Activated T-cell treated with anti-CD3 and anti-CD28 coated beads, Interleukin-2, amount 50 U/mL, for 4 hours (primary cell): ENCODE results near the gene NLRC3. TPM values are rescaled to one million over a fixed set of nuclear protein-coding genes. Genes with fewer than 3 reads are reported as not detected.
"Not testable (repeated sequence)": the region's sequence is repeated elsewhere in the genome, so short reads cannot be mapped to it uniquely, and the experiment has no call there.

Experiments
- ATAC-seq, 2 donors: fragments of 200-7000 bp; cut with Tn5 transposase; one replicate each; pipeline ENCODE4 v1.10.0; 2021
- DNase-seq: peaks from one replicate; pipeline ENCODE4 v3.0.0-alpha.2; 2020
- H3K27me3 Mint-ChIP-seq: one replicate; pipeline ENCODE4 v1.8.0; 2021; ENCODE audit warnings: low read depth, mixed read lengths
- H3K36me3 Mint-ChIP-seq: one replicate; pipeline ENCODE4 v1.8.0; 2022; ENCODE audit warnings: mixed read lengths; ENCODE audit not compliant: insufficient read depth
- H3K4me1 Mint-ChIP-seq: one replicate; pipeline ENCODE4 v1.8.0; 2021; ENCODE audit warnings: low read depth, mixed read lengths
- H3K4me3 Mint-ChIP-seq: one replicate; pipeline ENCODE4 v1.8.0; 2021; ENCODE audit warnings: mild to moderate bottlenecking, moderate library complexity, mixed read lengths
- H3K9me3 Mint-ChIP-seq: one replicate; pipeline ENCODE4 v1.8.0; 2021; ENCODE audit warnings: mixed read lengths
- total RNA-seq, 3 donors: library from RNA; stranded (reverse); gene quantifications; one replicate each; pipeline ENCODE4 v1.2.1, GENCODE V29; 2021

The NLRC3 gene
- total RNA-seq, 3 donors from 2014 or later = 7.8 to 8.3 (median 7.9) TPM

DNA sequence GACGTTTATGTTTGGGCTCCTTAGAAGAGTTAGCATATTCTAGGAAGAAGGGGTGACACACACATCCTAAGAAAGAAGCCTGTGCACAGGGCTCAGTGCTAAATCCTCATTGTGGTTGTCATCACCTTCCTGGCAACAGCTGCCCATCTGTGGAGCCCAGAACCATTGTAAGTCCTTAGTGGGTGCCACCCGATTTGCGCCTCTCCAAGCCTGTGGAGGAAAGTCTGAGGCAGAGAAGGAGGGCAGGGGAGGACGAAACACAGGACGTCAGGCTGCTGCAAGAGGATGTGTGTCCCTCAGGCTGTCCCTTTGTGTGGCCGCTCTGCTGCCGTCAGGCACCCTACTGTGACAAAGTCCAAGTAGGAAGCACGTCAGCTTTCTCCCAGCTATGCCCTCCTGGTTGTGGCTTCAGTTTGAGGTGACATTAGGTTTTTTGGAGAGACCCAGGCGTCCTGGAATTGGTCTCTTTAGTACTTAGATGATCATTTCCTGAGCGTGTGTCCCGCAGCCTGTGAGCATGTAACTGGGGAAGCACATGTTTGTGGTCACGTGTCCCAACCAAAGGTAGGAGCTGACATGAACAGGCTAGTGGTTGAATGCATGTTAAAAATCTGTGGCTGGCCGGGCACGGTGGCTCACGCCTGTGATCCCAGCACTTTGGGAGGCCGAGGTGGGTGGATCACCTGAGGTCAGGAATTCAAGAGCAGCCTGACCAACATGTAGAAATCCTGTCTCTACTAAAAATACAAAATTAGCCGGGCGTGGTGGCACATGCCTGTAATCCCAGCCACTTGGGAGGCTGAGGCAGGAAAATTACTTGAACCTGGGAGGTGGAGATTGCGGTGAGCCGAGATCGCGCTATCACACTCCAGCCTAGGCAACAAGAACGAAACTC is 65.7 kb downstream of the NLRC3 start:
- no peak for DNase-seq
- ATAC-seq = no peak
- Mint-ChIP-seq H3K4me3 (no peak overlapping the region), H3K4me1 (peaks cover 46% of the 10 kb centered on the region), H3K27me3 (no peaks in the 10 kb centered on the region), H3K9me3 (no peaks in the 10 kb centered on the region), H3K36me3 (peaks cover 32% of the 10 kb centered on the region)

DNA sequence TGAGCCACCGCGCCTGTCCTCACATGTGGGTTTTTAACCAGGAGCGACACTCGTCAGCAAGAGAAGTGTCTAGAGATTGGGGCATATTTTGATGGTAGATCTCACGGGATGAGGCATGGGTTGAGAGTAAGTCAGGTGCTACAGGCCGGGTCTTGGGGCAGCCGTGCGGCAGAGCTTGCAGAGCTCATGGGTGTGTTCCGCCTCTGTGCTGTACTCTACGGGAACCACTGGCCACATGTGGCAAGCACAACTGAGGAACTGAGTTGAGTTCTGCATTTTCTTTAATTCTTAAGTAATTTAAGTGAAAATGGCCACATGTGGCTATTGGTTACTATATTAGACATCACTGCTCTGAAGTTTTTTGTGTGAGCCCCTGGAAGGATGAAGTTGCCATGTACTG is 66.8 kb downstream of the NLRC3 start:
- Mint-ChIP-seq H3K4me1 (peaks cover 55% of the 10 kb centered on the region), H3K9me3 (no peaks in the 10 kb centered on the region), H3K4me3 (no peak overlapping the region), H3K36me3 (peaks cover 35% of the 10 kb centered on the region), H3K27me3 (no peaks in the 10 kb centered on the region)
- DNase-seq (no peak), ATAC-seq (no peak)

DNA sequence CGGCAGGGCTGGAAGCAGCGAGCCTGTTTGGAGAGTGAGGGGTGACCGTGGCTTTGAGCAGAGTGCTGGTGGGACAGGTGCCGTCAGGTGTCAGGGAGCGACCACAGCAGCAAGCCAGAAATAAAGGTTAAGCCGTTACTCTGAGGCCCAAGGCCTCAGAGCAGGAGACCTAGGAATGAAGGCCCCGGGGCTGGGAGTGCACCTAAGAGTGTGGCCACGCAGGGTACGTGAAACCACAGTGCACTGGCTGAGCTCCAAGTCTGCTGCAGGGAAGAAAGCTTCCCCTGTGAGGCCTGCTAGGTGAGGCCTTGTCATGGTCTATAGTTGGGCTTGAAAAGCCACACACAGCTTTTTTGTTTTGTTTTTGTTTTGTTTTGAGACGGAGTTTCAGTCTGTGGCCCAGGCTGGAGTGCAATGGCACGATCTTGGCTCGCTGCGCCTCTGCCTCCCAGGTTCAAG is 67.7 kb downstream of the NLRC3 start:
- H3K9me3 Mint-ChIP-seq = no peaks in the 10 kb centered on the region
- peaks cover 60% of the 10 kb centered on the region for H3K4me1 Mint-ChIP-seq
- peak overlapping the region; percentile 29 for H3K4me3 Mint-ChIP-seq
- no peaks in the 10 kb centered on the region for H3K27me3 Mint-ChIP-seq
- H3K36me3 Mint-ChIP-seq = peaks cover 36% of the 10 kb centered on the region
- ATAC-seq = peak; percentile 88 to 97
- DNase-seq = peak; percentile 59

DNA sequence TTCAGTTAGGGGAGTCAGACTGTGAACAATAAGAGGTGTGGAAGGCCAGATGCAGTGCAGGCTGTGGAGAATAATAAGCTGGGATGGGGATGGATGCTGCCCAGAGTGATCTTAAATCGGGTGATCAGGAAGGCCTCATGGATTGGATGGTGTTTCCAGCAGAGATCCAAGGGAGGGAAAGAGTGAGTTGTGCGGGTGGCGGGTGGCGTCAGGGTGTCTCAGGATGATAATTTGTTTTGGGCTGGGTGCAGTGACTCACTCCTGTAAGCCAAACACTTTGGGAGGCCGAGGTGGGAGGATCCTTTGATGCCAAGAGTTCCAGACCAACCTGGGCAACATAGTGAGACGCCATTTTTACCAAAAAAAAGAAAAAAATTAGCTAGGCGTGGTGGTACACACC is 68.5 kb downstream of the NLRC3 start:
- Mint-ChIP-seq H3K4me1 (peaks cover 64% of the 10 kb centered on the region), H3K4me3 (peak overlapping the region; percentile 4), H3K36me3 (peaks cover 32% of the 10 kb centered on the region), H3K9me3 (no peaks in the 10 kb centered on the region), H3K27me3 (no peaks in the 10 kb centered on the region)
- DNase-seq = no peak
- no peak for ATAC-seq

DNA sequence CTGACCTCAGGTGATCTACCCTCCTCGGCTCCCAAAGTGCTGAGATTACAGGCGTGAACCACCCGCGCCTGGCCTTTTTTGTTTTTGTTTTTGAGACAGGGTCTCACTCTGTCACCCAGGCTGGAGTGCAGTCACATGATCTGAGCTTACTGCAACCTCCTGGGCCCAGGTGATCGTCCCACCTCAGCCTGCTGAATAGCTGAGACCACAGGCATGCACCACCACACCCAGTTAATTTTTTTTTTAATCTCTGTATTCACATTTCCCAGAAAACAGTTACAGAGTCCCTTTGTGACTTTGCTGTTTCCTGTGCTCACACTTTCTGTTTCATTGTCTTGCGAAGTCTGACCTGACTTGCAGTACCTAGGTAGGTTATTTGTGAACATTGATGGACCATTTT is 73.7 kb downstream of the NLRC3 start:
- Mint-ChIP-seq H3K4me3 (peak overlapping the region; percentile 68), H3K36me3 (peaks cover 19% of the 10 kb centered on the region), H3K9me3 (no peaks in the 10 kb centered on the region), H3K27me3 (no peaks in the 10 kb centered on the region), H3K4me1 (peaks cover 64% of the 10 kb centered on the region)
- ATAC-seq = peak; percentile 29 to 32
- DNase-seq = peak; percentile 51

DNA sequence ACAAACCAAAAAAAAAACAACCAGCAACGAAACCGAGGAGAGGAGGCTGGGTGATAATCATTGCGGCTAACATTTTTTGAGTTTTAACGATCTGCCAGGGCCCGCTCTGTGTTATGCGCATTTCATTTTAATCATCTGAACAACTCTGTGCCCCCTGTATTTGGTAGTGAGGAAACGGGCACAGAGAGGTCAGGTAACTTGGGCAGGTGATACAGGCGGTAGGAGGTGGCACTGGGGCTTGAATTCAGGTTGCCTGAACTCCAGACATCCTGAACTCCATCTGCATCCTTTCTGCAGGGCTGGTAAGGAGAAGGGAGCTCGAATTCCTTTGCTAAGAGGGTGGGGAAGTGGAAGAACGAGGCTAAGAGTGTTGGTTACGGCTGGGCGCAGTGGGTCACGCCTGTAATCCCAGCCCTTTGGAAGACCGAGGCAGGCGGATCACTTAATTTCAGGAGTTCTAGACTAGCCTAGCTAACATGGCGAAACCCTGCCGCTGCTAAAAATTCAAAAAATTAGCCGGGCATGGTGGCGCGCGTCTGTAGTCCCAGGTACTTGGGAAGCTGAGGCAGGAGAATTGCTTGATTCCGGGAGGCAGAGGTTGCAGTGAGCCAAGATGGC is 75.3 kb downstream of the NLRC3 start:
- ATAC-seq (no peak), DNase-seq (no peak)
- no peaks in the 10 kb centered on the region for H3K27me3 Mint-ChIP-seq
- peaks cover 55% of the 10 kb centered on the region for H3K4me1 Mint-ChIP-seq
- peaks cover 13% of the 10 kb centered on the region for H3K36me3 Mint-ChIP-seq
- H3K4me3 Mint-ChIP-seq = peak overlapping the region; percentile 89
- no peaks in the 10 kb centered on the region for H3K9me3 Mint-ChIP-seq

DNA sequence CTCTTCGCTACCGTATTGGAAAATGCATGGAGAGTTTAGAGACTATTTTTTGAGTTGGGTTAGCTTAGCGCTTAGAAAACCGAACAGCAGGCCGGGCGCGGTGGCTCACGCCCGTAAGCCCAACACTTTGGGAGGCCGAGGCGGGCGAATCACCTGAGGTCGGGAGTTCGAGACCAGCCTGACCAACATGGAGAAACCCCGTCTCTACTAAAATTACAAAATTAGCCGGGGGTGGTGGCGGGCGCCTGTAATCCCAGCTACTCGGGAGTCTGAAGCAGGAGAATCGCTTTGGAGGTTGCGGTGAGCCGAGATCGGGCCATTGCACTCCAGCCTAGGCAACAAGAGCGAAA is 75.8 kb downstream of the NLRC3 start:
- H3K4me3 Mint-ChIP-seq = peak overlapping the region; percentile 89
- peaks cover 55% of the 10 kb centered on the region for H3K4me1 Mint-ChIP-seq
- DNase-seq, H3K9me3 Mint-ChIP-seq, H3K27me3 Mint-ChIP-seq, ATAC-seq: not testable (repeated sequence)
- peaks cover 13% of the 10 kb centered on the region for H3K36me3 Mint-ChIP-seq

DNA sequence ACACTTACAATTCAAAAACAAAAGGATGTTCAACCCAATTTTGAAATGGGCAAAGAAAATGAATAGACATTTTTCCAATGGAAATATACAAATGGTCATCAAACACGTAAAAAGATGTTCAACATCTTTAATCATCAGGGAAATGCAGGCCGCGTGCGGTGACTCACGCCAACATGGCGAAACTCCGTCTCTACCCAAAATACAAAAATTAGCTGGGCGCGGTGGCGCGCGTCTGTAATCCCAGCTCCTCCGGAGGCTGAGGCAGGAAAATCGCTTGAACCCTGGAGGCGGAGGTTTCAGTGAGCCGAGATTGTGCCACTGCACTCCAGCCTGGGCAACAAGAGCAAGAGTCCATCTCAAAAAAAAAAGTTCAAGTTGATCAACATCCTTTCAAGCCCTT is 78.2 kb downstream of the NLRC3 start:
- no peaks in the 10 kb centered on the region for H3K36me3 Mint-ChIP-seq
- H3K4me1 Mint-ChIP-seq = peaks cover 35% of the 10 kb centered on the region
- DNase-seq (no peak), ATAC-seq (no peak)
- H3K9me3 Mint-ChIP-seq = no peaks in the 10 kb centered on the region
- H3K4me3 Mint-ChIP-seq = no peak overlapping the region
- no peaks in the 10 kb centered on the region for H3K27me3 Mint-ChIP-seq

DNA sequence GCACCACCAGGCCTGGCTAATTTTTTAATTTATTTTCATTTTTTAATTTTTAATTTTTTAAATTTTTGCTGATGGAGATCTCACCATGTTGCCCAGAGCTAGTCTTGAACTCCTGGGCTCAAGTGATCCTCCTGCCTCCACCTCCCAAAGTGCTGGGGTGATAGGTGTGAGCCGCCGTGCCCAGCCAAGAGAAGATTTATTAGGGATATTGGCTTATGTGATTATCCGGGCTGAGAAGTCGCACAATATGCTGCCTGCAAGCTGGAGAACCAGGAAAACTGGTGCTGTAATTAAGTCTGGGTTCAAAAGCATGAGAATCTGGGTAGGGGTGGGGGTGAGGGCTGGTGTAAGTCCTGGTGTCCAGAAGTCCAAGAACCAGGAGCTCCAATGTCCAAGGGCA is 79.4 kb downstream of the NLRC3 start:
- Mint-ChIP-seq H3K4me1 (peaks cover 26% of the 10 kb centered on the region), H3K36me3 (no peaks in the 10 kb centered on the region), H3K4me3 (no peak overlapping the region), H3K9me3 (no peaks in the 10 kb centered on the region), H3K27me3 (no peaks in the 10 kb centered on the region)
- no peak for DNase-seq
- no peak for ATAC-seq

DNA sequence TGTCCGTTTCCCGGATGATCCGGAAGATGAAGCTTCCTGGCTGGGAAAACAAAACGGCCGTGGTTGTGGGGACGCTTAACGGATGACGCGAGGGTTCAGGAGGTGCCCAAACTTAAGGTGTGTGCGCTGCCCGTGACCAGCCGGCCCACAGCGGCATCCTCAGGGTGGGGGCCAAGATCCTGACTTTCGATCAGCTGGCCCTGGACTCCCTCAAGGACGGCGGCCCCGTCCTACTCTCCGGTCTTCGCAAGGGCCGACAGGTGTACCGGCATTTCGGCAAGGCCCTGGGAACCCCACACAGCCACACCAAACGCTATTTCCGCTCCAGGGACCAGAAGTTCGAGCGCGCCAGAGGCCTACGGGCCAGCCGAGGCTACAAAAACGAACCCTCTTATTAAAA is 80.8 kb downstream of the NLRC3 start:
- no peak overlapping the region for H3K4me3 Mint-ChIP-seq
- H3K27me3 Mint-ChIP-seq = no peaks in the 10 kb centered on the region
- peaks cover 12% of the 10 kb centered on the region for H3K4me1 Mint-ChIP-seq
- ATAC-seq = no peak
- H3K9me3 Mint-ChIP-seq = no peaks in the 10 kb centered on the region
- no peaks in the 10 kb centered on the region for H3K36me3 Mint-ChIP-seq
- no peak for DNase-seq

DNA sequence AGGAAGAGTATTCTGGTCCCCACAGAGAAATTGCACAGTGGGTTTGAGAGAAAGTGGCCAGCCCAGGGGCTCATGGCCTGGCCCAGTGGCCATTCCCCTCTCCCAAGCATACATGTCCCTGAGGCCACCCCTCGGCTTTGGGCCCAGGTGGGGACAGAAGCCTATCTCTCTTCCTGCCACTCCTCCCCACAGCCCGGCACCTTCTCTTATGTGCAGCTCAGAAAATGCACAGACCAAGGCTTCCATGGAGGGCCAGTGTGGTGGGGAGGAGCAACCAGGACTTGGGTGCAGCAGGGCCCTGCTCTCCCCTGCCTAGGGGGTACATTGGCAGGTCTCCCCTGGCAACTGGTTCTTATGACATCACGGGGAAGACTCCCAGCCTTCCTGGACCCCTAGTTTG is 82.0 kb downstream of the NLRC3 start, which contains the start of gene C16orf90:
TSS of gene C16orf90 (minus strand) at position 314 of the 400 bp plus-strand sequence. CDS start at position 246, 68 bp downstream.
- no peak for DNase-seq
- ATAC-seq = no peak
- Mint-ChIP-seq H3K36me3 (no peaks in the 10 kb centered on the region), H3K9me3 (no peaks in the 10 kb centered on the region), H3K4me3 (no peak within 1 kb of the TSS), H3K27me3 (no peaks in the 10 kb centered on the region), H3K4me1 (peaks cover 3% of the 10 kb centered on the region)

DNA sequence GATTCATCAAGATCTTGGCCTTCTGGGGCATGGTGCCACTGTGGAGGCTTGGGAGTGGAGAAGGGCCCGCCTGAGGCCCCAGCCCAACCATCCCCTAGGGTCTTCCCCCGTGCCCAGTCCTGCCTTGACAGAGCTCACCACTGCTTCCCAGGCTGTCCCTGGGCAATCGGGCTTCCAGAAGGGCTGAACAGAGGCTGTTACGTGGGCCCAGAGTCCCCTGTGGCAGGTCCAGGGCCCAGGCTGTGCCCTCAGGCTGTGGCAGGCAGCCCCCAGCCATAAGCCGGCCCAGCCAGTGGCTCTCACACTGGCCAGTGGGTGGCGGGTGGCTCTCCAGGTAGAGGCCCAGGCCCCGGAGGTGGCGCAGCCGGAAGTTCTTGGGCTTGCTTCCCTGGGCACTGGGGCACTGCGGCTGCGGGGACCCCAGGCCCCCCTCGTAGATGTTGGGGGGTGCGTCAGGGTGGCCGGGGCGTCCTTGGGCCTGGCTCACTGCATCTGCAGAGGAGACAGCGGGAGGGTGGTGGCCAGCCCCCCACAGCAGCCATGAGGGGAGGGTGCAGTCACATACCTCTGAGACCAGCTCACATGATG is 82.7 kb downstream of the NLRC3 start:
- ATAC-seq (no peak), DNase-seq (no peak)
- H3K27me3 Mint-ChIP-seq = no peaks in the 10 kb centered on the region
- peaks cover under 1% of the 10 kb centered on the region for H3K4me1 Mint-ChIP-seq
- no peaks in the 10 kb centered on the region for H3K36me3 Mint-ChIP-seq
- no peak overlapping the region for H3K4me3 Mint-ChIP-seq
- no peaks in the 10 kb centered on the region for H3K9me3 Mint-ChIP-seq

DNA sequence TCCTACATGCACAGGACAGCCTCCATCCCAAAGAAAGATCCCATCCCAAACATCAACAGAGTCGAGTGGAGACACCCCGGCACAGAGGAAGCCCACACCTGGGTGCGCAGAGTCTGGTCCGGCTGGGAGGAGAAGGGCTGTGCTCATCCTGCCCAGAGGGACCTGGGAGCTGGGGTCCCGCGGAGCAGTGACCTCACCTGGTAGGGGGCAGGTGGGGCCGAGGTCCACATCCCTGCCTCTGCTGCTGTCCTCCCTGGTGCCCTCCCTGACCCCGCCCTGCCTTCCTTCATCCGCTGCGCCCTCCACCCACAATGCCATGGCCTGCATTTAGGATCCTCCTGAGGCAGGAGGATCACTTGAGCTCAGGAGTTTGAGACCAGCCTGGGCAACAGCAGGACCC is 84.8 kb downstream of the NLRC3 start:
- no peaks in the 10 kb centered on the region for H3K27me3 Mint-ChIP-seq
- no peaks in the 10 kb centered on the region for H3K4me1 Mint-ChIP-seq
- no peak for ATAC-seq

DNA sequence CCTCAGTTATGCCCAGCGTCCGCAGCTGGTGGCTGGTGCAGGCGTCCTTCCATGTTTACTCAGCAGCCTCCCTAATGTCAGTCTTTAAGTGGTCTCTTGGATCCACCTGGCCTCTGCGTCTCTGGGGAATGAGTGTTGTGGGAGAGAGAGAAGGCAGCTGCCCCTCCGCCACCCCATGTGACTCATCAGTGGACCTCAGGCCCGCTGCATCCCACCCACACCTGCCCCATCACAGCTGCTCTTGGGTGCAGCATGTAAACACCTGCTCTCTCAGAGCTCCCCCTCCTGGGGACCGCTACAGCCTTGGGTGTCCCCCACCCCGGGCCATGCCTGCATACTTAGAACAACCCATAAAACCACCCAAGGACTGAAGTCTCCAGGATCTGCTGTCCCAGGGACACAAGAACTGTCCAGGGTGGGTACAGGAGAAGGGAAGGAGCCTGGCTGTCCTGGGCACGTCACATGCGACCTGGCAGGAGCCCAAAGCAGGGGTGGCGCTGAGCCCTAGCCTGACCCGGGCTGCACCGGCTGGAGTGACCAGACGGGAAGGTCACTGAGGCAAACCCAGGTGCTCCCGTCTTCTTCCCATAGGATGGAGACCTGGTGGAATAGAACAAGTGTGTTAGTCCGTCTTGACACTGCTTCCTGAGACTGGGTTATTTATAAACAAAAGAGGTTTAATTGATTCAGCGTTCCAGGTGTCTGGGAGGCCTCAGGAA is 86.1 kb downstream of the NLRC3 start:
- H3K36me3 Mint-ChIP-seq = peaks cover 3% of the 10 kb centered on the region
- H3K4me3 Mint-ChIP-seq = no peak overlapping the region
- no peaks in the 10 kb centered on the region for H3K9me3 Mint-ChIP-seq
- DNase-seq = no peak
- no peaks in the 10 kb centered on the region for H3K4me1 Mint-ChIP-seq
- no peaks in the 10 kb centered on the region for H3K27me3 Mint-ChIP-seq
- no peak for ATAC-seq

More for the DNA sequence above, 84.8 kb downstream of the NLRC3 start:
- no peak for DNase-seq
- Mint-ChIP-seq H3K36me3 (no peaks in the 10 kb centered on the region), H3K9me3 (no peaks in the 10 kb centered on the region), H3K4me3 (no peak overlapping the region)
